T-cell (primary cell): ENCODE measurements around the gene BBOX1. TPM values are rescaled to one million over a fixed set of nuclear protein-coding genes. Genes with fewer than 3 reads are reported as not detected.

Experiments used
- ATAC-seq, 4 experiments: fragments of 200-7000 bp in 3 of 4; fragments of 150-1000 bp in 1 of 4; cut with Tn5 transposase; replicated peaks in 1 of 4; 1 replicate in 3 of 4; 2 replicates in 1 of 4; pipeline ENCODE4 v1.10.0; 2021; ENCODE audit warnings: moderate library complexity in 3 of 4, mild to moderate bottlenecking in 2 of 4, moderate number of reproducible peaks in 1 of 4
- CTCF ChIA-PET, 2 donors: fragments of 300-600 bp; sonication (Branson Sonifier 250); formaldehyde crosslinking; loops; one replicate each; lab custom pipeline; 2022; ENCODE audit warnings: antibody characterized with exemption in 2 of 2; lab: Charles Lee
- POLR2A ChIA-PET, 2 donors: fragments of 300-600 bp; sonication (Branson Sonifier 250); formaldehyde crosslinking; loops; one replicate each; lab custom pipeline; 2022; ENCODE audit warnings: antibody characterized with exemption in 2 of 2; lab: Charles Lee
- DNase-seq, 35 experiments: peaks; one replicate each; pipeline versions ENCODE4 v3.0.0 to v3.0.0-alpha.2; 2013 to 2023
- H3K27ac ChIP-seq: one replicate; pipeline ENCODE4 v1.5.1; 2013; ENCODE audit warnings: low read length
- H3K27me3 ChIP-seq, 2 experiments: replicated peaks in 1 of 2; 1 replicate in 1 of 2; 2 replicates in 1 of 2; pipeline versions ENCODE4 v1.6.1 to v1.7.0; 2013; ENCODE audit warnings: low read length in 1 of 2, mixed read lengths in 1 of 2; ENCODE audit not compliant: control insufficient read depth in 2 of 2, insufficient read depth in 2 of 2; ENCODE audit errors: extremely low read depth in 1 of 2
- H3K36me3 ChIP-seq, 2 donors: 1 replicate in 1 of 2; 2 replicates in 1 of 2; pipeline versions ENCODE4 v1.6.1 to v1.7.0; 2013; ENCODE audit warnings: low read length in 1 of 2; ENCODE audit not compliant: control insufficient read depth in 2 of 2, insufficient read depth in 1 of 2; ENCODE audit errors: extremely low read depth in 1 of 2
- H3K4me1 ChIP-seq, 2 experiments: 1 replicate in 1 of 2; 2 replicates in 1 of 2; pipeline versions ENCODE4 v1.6.1 to v1.7.0; 2013; ENCODE audit warnings: low read length in 2 of 2, mixed read lengths in 1 of 2; ENCODE audit not compliant: insufficient read depth in 2 of 2, control insufficient read depth in 1 of 2; ENCODE audit errors: extremely low read depth in 1 of 2
- H3K4me3 ChIP-seq, 2 donors: 1 replicate in 1 of 2; 2 replicates in 1 of 2; pipeline versions ENCODE4 v1.5.1 to v1.7.0; 2013; ENCODE audit warnings: mild to moderate bottlenecking in 2 of 2, low read length in 1 of 2, moderate library complexity in 1 of 2; ENCODE audit not compliant: control insufficient read depth in 1 of 2; ENCODE audit errors: extremely low read depth in 1 of 2
- H3K9me3 ChIP-seq: 2 replicates; pipeline ENCODE4 v1.7.0; 2013
- H3K27ac Mint-ChIP-seq, 2 donors: one replicate each; pipeline ENCODE4 v1.8.0; 2020 to 2021; ENCODE audit warnings: mild to moderate bottlenecking in 2 of 2, mixed read lengths in 2 of 2
- H3K27me3 Mint-ChIP-seq, 2 donors: one replicate each; pipeline ENCODE4 v1.8.0; 2021 to 2022; ENCODE audit warnings: mixed read lengths in 2 of 2
- H3K36me3 Mint-ChIP-seq: one replicate; pipeline ENCODE4 v1.8.0; 2021; ENCODE audit warnings: mixed read lengths
- H3K4me1 Mint-ChIP-seq, 3 donors: one replicate each; pipeline ENCODE4 v1.8.0; 2020 to 2022; ENCODE audit warnings: mixed read lengths in 3 of 3, mild to moderate bottlenecking in 1 of 3
- H3K4me3 Mint-ChIP-seq, 3 donors: one replicate each; pipeline ENCODE4 v1.8.0; 2020 to 2022; ENCODE audit warnings: mild to moderate bottlenecking in 3 of 3, mixed read lengths in 3 of 3, moderate library complexity in 3 of 3
- H3K9me3 Mint-ChIP-seq, 3 donors: one replicate each; pipeline ENCODE4 v1.8.0; 2020 to 2022; ENCODE audit warnings: mixed read lengths in 3 of 3
- whole genome bisulfite sequencing: methylation state at CpG from one replicate; pipeline ENCODE4 v1.1.5; 2013; ENCODE audit warnings: missing lambda C conversion rate; ENCODE audit not compliant: insufficient coverage; 5-methylcytosine and 5-hydroxymethylcytosine counted together
- total RNA-seq, 35 experiments: library from RNA in 6 of 35; stranded (reverse) in 6 of 35; fragments of 120-200 nt in 1 of 35; gene quantifications; one replicate each; pipeline versions ENCODE4 v1.2.1 to v1.2.4 and lab custom pipeline; 2013 to 2026

BBOX1 gene, protein sequence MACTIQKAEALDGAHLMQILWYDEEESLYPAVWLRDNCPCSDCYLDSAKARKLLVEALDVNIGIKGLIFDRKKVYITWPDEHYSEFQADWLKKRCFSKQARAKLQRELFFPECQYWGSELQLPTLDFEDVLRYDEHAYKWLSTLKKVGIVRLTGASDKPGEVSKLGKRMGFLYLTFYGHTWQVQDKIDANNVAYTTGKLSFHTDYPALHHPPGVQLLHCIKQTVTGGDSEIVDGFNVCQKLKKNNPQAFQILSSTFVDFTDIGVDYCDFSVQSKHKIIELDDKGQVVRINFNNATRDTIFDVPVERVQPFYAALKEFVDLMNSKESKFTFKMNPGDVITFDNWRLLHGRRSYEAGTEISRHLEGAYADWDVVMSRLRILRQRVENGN
- not detected for total RNA-seq
- not detected for total RNA-seq (2013)
- total RNA-seq (lab: John Stamatoyannopoulos, UW): 0 reads per million in 29 experiments

DNA sequence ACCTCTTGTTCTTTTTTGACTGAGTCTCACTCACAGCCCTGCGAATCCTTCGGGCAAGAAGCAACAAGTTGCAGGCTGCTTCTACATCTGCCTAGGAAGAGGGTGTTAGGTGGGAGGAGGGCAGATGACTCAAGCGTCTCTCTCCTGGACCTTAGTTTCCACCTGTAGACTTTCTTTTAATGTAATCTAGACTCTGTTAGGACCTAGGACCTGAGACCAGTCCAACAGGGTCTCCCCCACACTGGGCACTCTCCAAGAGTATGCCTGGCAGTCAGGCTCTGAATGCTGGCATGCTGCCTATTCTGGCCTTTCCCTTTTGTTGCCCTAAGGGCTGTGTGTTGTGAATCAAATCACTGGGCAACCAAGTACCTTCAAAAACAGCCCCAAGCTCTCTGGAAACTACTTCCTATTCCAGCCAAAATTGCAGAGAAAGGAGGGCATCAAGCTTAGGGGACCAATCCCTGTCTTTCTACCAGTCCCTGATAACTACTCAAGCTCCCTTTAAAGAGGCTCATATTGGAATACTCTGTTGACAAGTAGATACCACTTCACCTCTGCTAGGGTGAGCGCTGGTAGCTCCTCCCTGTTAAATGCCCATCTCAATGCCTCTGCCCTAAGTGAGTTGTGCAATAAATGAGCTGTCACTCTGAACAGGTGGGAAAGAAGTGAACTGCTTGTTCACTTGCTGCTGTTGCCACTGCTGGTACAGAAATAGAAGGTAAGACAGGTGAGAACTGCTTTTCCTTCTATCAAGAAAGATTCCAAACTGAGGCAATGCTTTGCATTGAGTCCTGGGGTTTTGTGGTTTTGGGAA is at the start of gene BBOX1:
BBOX1 (plus strand) TSS at position 514 of the 814 bp plus-strand sequence. CDS start 14,616 bp downstream, outside the sequence.
- H3K27ac ChIP-seq: no peak within 1 kb of the TSS
- no peaks in the 10 kb centered on the region for H3K27me3 ChIP-seq
- H3K4me3 ChIP-seq: no peak within 1 kb of the TSS
- Mint-ChIP-seq H3K27me3 (no peaks in the 10 kb centered on the region), H3K4me3 (no peak within 1 kb of the TSS), H3K27ac (no peak within 1 kb of the TSS), H3K4me1 (no peaks in the 10 kb centered on the region), H3K36me3 (no peaks in the 10 kb centered on the region), H3K9me3 (peaks cover 10 to 29% (median 26%) of the 10 kb centered on the region in 3 donors)
- no peaks in the 10 kb centered on the region for H3K36me3 ChIP-seq
- no peak for DNase-seq
- 0% methylated on average over 1 of the region's 4 CpGs for WGBS
- H3K9me3 ChIP-seq: no peaks in the 10 kb centered on the region
- no peaks in the 10 kb centered on the region for H3K4me1 ChIP-seq
- CTCF ChIA-PET: no interaction called here
- no peak for ATAC-seq
- POLR2A ChIA-PET: no interaction called here

GRCh38 chr11:26992031-26992541 is 48.5 kb upstream of the BBOX1 start:
- H3K27me3 ChIP-seq: peaks cover 0 to 6% of the 10 kb centered on the region in 2 experiments
- ChIA-PET CTCF (no interaction called here), POLR2A (no interaction called here)
- Mint-ChIP-seq H3K27ac (no peak overlapping the region), H3K4me3 (no peak overlapping the region), H3K27me3 (peaks cover 0 to 3% of the 10 kb centered on the region in 2 donors), H3K9me3 (no peaks in the 10 kb centered on the region), H3K4me1 (no peaks in the 10 kb centered on the region), H3K36me3 (no peaks in the 10 kb centered on the region)
- ATAC-seq: no peak
- DNase-seq: no peak
- no peak overlapping the region for H3K27ac ChIP-seq
- H3K4me3 ChIP-seq: no peak overlapping the region
- 67% methylated on average over 1 of the region's 1 CpG for WGBS
- no peaks in the 10 kb centered on the region for H3K4me1 ChIP-seq
- H3K9me3 ChIP-seq: no peaks in the 10 kb centered on the region
- no peaks in the 10 kb centered on the region for H3K36me3 ChIP-seq

- H3K27ac Mint-ChIP-seq: no peak within 1 kb of the TSS
- H3K4me1 Mint-ChIP-seq: no peaks in the 10 kb centered on the region
- Histone ChIP-seq H3K27me3 (peaks cover 0 to 6% of the 10 kb centered on the region in 2 experiments), H3K36me3 (no peaks in the 10 kb centered on the region), H3K4me1 (no peaks in the 10 kb centered on the region), H3K27ac (no peak within 1 kb of the TSS), H3K4me3 (no peak within 1 kb of the TSS), H3K9me3 (no peaks in the 10 kb centered on the region)
- ATAC-seq (no peak), DNase-seq (no peak)
- H3K27me3 Mint-ChIP-seq: peaks cover 0 to 3% of the 10 kb centered on the region in 2 donors
- ChIA-PET CTCF (no interaction called here), POLR2A (no interaction called here)
- no peaks in the 10 kb centered on the region for H3K9me3 Mint-ChIP-seq
- 16% methylated on average over 20 of the region's 22 CpGs for WGBS
- H3K4me3 Mint-ChIP-seq: no peak within 1 kb of the TSS
- no peaks in the 10 kb centered on the region for H3K36me3 Mint-ChIP-seq
These were observed 46.6 kb upstream of the BBOX1 start, which contains the start of gene FIBIN for GRCh38 chr11:26993965-26994457. FIBIN (plus strand) TSS chr11:26994112; CDS start chr11:26994527, 415 bp downstream.

DNA sequence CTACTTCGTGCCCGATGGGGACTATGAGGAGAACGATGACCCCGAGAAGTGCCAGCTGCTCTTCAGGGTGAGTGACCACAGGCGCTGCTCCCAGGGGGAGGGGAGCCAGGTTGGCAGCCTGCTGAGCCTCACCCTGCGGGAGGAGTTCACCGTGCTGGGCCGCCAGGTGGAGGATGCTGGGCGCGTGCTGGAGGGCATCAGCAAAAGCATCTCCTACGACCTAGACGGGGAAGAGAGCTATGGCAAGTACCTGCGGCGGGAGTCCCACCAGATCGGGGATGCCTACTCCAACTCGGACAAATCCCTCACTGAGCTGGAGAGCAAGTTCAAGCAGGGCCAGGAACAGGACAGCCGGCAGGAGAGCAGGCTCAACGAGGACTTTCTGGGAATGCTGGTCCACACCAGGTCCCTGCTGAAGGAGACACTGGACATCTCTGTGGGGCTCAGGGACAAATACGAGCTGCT is 46.0 kb upstream of the BBOX1 start:
- Mint-ChIP-seq H3K36me3 (no peaks in the 10 kb centered on the region), H3K27me3 (peaks cover 0 to 3% of the 10 kb centered on the region in 2 donors), H3K4me3 (no peak overlapping the region), H3K27ac (no peak overlapping the region), H3K9me3 (no peaks in the 10 kb centered on the region), H3K4me1 (no peaks in the 10 kb centered on the region)
- H3K9me3 ChIP-seq: no peaks in the 10 kb centered on the region
- CTCF ChIA-PET: no interaction called here
- ATAC-seq (no peak), DNase-seq (no peak)
- H3K36me3 ChIP-seq: no peaks in the 10 kb centered on the region
- peaks cover 0 to 6% of the 10 kb centered on the region in 2 experiments for H3K27me3 ChIP-seq
- H3K27ac ChIP-seq: no peak overlapping the region
- POLR2A ChIA-PET: no interaction called here
- WGBS: 70% methylated on average over 18 of the region's 19 CpGs
- no peaks in the 10 kb centered on the region for H3K4me1 ChIP-seq
- H3K4me3 ChIP-seq: no peak overlapping the region

GRCh38 chr11:26995701-26996460 is 44.7 kb upstream of the BBOX1 start:
- Histone ChIP-seq H3K4me1 (no peaks in the 10 kb centered on the region), H3K27ac (no peak overlapping the region), H3K4me3 (no peak overlapping the region), H3K27me3 (peaks cover 0 to 6% of the 10 kb centered on the region in 2 experiments), H3K36me3 (no peaks in the 10 kb centered on the region), H3K9me3 (no peaks in the 10 kb centered on the region)
- DNase-seq: no peak
- no peak for ATAC-seq
- 44% methylated on average over 1 of the region's 1 CpG for WGBS
- Mint-ChIP-seq H3K27me3 (peaks cover 0 to 3% of the 10 kb centered on the region in 2 donors), H3K27ac (no peak overlapping the region), H3K4me1 (no peaks in the 10 kb centered on the region), H3K36me3 (no peaks in the 10 kb centered on the region), H3K9me3 (no peaks in the 10 kb centered on the region), H3K4me3 (no peak overlapping the region)
- CTCF ChIA-PET: no interaction called here
- POLR2A ChIA-PET: no interaction called here

- no peaks in the 10 kb centered on the region for H3K4me1 ChIP-seq
- Mint-ChIP-seq H3K9me3 (no peaks in the 10 kb centered on the region), H3K27ac (no peak overlapping the region), H3K36me3 (no peaks in the 10 kb centered on the region), H3K27me3 (peaks cover 0 to 3% of the 10 kb centered on the region in 2 donors), H3K4me3 (no peak overlapping the region), H3K4me1 (no peaks in the 10 kb centered on the region)
- CTCF ChIA-PET: no interaction called here
- no CpG with 5 or more reads among the region's 2 CpGs for WGBS
- no peak for DNase-seq
- no peaks in the 10 kb centered on the region for H3K9me3 ChIP-seq
- H3K36me3 ChIP-seq: no peaks in the 10 kb centered on the region
- peaks cover 0 to 6% of the 10 kb centered on the region in 2 experiments for H3K27me3 ChIP-seq
- no peak overlapping the region for H3K4me3 ChIP-seq
- ATAC-seq: no peak
- POLR2A ChIA-PET: no interaction called here
- no peak overlapping the region for H3K27ac ChIP-seq
These were observed 43.2 kb upstream of the BBOX1 start for GRCh38 chr11:26997378-26997777.
